Subcutaneous adipose tissue (tissue), 4 donors: ENCODE results near the gene OR2A12. TPM values are rescaled to one million over a fixed set of nuclear protein-coding genes. Genes with fewer than 3 reads are reported as not detected.

Source experiments
- CTCF ChIP-seq: fragments of 450-650 bp; IDR thresholded peaks from one replicate; pipeline ENCODE4 v1.5.1; 2016; ENCODE audit warnings: low read depth, mild to moderate bottlenecking, control low read depth, antibody characterized with exemption, moderate library complexity
- total RNA-seq, 4 donors: library from RNA; depleted of rRNA; stranded (reverse); fragments of >200 nt; gene quantifications; one replicate each; pipeline ENCODE4 v1.1.0, GENCODE V29; 2016

Gene OR2A12
- total RNA-seq, 4 donors from 2014 or later = not detected

DNA sequence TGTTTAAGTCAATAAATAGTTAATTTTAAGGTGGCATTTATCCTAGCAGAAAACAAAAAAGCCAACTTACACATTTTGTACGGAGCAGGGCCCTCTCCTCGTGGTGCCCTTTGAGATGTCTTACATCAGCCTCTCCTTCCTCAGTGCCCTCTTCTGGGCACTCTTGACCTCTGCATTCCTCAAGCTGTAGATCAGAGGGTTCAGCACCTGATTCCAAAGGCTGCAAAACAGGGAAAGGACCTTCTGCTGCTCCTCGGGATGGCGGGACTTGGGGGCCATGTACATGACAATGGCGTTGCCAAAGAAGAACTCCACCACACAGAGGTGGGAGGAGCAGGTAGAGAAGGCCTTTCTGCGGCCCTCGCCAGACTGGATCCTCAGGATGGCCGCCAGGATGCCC, 32.3 kb downstream of the OR2A12 start:
- TF ChIP-seq CTCF = no peak

DNA sequence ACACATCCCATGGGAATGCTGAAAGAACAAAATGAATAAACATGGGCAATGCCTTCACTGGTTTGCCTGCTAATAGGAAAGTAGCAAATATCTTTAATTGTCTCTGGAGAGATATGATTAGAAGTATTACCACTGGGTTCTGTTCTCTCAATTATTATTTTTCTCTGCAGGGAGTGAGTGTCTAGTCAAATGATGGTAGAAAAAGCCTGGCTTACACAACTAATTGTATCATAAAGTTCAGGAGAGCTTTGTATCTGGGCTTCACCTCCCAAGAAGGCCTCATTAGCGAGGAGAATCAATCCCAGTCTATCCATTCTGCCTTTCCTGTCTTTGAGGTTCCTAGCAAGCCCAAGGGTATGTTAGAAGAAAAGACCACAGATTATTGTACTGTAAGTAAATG, 36.8 kb downstream of the OR2A12 start, which contains the start of gene OR2A14:
OR2A14 (plus strand) TSS at position 301 of the 400 bp plus-strand sequence. CDS start 5,937 bp downstream, outside the sequence.
- no peak for TF ChIP-seq CTCF

DNA sequence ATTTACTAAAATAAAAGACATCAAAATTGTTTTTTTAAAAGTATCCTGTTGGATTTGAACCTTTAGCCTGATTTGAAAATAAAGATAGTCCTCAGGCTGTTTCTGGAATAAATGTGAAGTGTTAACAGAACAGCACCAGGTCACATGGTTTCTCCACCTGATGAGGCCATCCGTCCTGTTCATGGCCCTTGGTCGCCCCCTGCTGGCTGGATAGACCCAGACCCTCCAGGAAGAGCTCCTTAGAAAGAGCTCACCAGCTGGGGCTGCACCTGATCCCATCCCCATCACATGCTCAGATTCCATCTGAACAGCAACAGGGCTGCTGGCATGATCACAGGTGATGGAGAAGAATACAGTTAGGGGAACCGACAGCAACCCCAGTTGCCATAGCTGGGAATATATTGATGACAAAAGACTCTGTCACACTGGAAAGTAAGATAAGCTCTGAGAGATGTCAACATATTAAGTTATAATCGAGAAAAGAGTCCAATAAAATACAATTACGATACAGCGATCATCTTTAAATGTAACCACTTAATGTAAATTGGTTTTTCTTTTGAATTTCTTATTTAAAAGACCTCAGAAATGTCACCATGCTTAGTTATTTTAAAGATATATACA, 41.7 kb downstream of the OR2A12 start:
- TF ChIP-seq CTCF = no peak

- no peak for TF ChIP-seq CTCF
These were observed 44.7 kb downstream of the OR2A12 start for GRCh38 chr7:144130730-144131129.

- no peak for TF ChIP-seq CTCF
These were observed 46.2 kb downstream of the OR2A12 start for GRCh38 chr7:144132262-144132661.

DNA sequence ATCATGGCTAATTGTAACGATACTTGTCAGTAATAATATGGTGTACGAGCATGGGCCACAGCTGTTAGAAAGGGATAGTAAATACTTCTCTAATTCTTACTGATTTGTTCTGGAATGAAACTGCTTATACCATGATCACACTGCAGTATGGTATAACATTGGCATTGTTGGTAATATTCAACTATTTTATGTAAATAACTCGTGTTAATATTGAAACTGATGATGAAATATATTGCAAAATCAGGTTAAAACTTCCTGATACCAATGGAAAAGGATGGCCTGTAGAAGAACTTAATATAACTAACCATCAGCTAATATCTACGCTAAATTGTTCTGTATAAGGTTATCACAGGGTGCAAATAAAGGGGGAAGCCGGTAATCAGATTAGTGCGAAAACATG, 47.2 kb downstream of the OR2A12 start:
- TF ChIP-seq CTCF = no peak

GRCh38 chr7:144134116-144134515, 48.0 kb downstream of the OR2A12 start:
- TF ChIP-seq CTCF = no peak
